Right lobe of liver (tissue), 4 donors: ENCODE data around the gene SGCB.

Experiments
- POLR2A ChIP-seq: fragments of 450-650 bp; IDR thresholded peaks from one replicate; pipeline ENCODE4 v1.6.1; 2017; ENCODE audit warnings: antibody characterized with exemption, mild to moderate bottlenecking
- TF ChIP-seq, protein P1 (sequence below), 4 donors: fragments of 200-600 bp in 3 of 4; fragments of 450-650 bp in 1 of 4; IDR thresholded peaks; one replicate each; pipeline versions ENCODE4 v1.5.1 to v1.8.0; 2016 to 2022; ENCODE audit warnings: antibody characterized with exemption in 4 of 4, mild to moderate bottlenecking in 2 of 4
- donor health status: DM: no; HTN: no; CAD: no.
- donor health status: DM: no; HTN: no; CAD: no.
- donor health status: DM: no; HTN: yes; CAD: no.

DNA sequence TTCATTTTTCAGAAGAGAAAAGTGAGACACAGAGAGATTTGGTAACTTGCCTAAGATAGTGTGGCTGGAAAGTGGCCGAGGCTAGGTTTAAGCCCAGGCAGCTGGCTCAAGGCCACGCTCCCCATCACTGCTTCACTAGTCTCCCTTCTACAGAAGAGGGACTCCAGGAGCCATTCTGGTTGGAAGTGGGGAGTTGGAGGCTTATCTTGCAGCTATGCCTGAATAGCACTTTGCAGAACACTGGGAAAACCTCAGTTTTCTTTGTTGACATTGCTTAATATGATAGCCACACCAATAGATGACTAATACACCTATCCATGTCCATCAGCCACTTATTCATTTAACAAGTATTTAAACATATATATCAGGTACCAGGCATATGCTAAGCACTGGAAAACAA is 36.5 kb downstream of the SGCB start:
- TF ChIP-seq, protein P1, sequence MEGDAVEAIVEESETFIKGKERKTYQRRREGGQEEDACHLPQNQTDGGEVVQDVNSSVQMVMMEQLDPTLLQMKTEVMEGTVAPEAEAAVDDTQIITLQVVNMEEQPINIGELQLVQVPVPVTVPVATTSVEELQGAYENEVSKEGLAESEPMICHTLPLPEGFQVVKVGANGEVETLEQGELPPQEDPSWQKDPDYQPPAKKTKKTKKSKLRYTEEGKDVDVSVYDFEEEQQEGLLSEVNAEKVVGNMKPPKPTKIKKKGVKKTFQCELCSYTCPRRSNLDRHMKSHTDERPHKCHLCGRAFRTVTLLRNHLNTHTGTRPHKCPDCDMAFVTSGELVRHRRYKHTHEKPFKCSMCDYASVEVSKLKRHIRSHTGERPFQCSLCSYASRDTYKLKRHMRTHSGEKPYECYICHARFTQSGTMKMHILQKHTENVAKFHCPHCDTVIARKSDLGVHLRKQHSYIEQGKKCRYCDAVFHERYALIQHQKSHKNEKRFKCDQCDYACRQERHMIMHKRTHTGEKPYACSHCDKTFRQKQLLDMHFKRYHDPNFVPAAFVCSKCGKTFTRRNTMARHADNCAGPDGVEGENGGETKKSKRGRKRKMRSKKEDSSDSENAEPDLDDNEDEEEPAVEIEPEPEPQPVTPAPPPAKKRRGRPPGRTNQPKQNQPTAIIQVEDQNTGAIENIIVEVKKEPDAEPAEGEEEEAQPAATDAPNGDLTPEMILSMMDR (IDR thresholded peaks at IDR 0.05), result no peak
- TF ChIP-seq POLR2A, result no peak
